ENCODE measurements around the gene PTPRM. TPM values are rescaled to one million over a fixed set of nuclear protein-coding genes. Genes with fewer than 3 reads are reported as not detected.

The PTPRM gene
- total RNA-seq, 1 experiment from 2014 or later, result 11.1 TPM

DNA sequence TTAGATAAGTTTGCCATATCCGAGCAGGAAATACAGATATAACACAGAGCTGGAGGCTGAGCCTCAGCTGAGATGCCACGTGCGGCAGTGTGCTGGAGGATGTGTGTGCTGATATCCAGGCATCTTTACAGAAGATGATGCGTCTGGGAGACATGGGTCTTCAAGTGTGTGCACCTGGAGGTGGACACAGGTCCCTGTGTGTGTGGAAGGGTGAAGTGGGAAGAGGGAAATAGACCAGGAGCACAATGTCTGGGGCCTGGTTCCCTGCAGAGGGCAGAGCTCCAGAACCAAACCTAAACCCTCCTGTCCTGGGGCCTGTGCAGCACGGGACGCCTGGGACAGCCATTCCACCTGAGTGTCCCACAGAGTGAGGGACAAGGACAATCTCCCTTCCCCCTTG lies 861.8 kb downstream of the PTPRM start:
- Mint-ChIP-seq H3K27ac (no peak overlapping the region), H3K4me1 (peaks cover 17% of the 10 kb centered on the region), H3K9me3 (peaks cover 4% of the 10 kb centered on the region), H3K27me3 (ENCODE audit: low read depth) (no peaks in the 10 kb centered on the region), H3K4me3 (no peak overlapping the region), H3K36me3 (no peaks in the 10 kb centered on the region)
- ATAC-seq (no peak), DNase-seq (ENCODE audit: low spot score) (no peak)
- CTCF ChIA-PET, result interaction anchor here (1.4 kb wide), 1 partner anchor 50 kb away, joined by 6 read pairs; no protein-coding TSS in a partner anchor
- POLR2A ChIA-PET, result no interaction called here
- TF ChIP-seq ZBTB21 (CRISPR knock-in tag; IDR thresholded peaks at IDR 0.05; ENCODE audit: borderline replicate concordance) (no peak), NR3C1 (CRISPR knock-in tag; conservative IDR thresholded peaks at IDR 0.05; ENCODE audit: low read depth) (no peak), IRF2 (CRISPR knock-in tag; IDR thresholded peaks at IDR 0.05; ENCODE audit: borderline replicate concordance, low read depth) (no peak), OVOL2 (CRISPR knock-in tag; IDR thresholded peaks at IDR 0.05; ENCODE audit: borderline replicate concordance) (no peak), SMAD3 (CRISPR knock-in tag; IDR thresholded peaks at IDR 0.05; ENCODE audit: borderline replicate concordance) (no peak)

DNA sequence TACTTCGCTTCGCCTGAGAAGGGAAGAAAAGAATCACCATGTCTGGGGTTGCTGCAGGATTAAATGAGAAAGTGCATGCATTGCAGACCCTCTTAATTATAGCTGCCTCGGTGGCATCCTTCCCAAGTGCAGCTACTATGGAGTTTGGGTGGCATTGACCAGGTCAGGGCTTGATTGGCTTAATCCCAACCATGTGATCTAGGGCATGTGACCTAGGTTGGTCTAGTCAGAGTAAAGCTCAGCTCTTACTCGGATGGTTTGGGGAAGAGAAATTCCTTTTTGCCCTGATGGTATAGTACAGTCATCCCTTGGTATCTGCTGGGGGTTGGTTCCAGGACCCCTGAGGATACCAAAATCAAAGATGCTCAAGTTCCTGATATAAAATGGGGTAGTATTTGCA lies 863.9 kb downstream of the PTPRM start:
- CTCF ChIA-PET, result no interaction called here
- H3K36me3 Mint-ChIP-seq, result no peaks in the 10 kb centered on the region
- DNase-seq (ENCODE audit: low spot score) (no peak), ATAC-seq (no peak)
- H3K4me1 Mint-ChIP-seq, result no peaks in the 10 kb centered on the region
- POLR2A ChIA-PET, result no interaction called here
- H3K4me3 Mint-ChIP-seq, result no peak overlapping the region
- H3K9me3 Mint-ChIP-seq, result peaks cover 4% of the 10 kb centered on the region
- no peak overlapping the region for H3K27ac Mint-ChIP-seq
- no peaks in the 10 kb centered on the region for H3K27me3 Mint-ChIP-seq (ENCODE audit: low read depth)
- TF ChIP-seq OVOL2 (CRISPR knock-in tag; IDR thresholded peaks at IDR 0.05; ENCODE audit: borderline replicate concordance) (no peak), FOXP1 (CRISPR knock-in tag; IDR thresholded peaks at IDR 0.05; ENCODE audit: borderline replicate concordance) (no peak), TEAD4 (CRISPR knock-in tag; IDR thresholded peaks at IDR 0.05) (no peak), ELF4 (CRISPR knock-in tag; IDR thresholded peaks at IDR 0.05; ENCODE audit: low read depth) (no peak), ZNF423 (CRISPR knock-in tag; IDR thresholded peaks at IDR 0.05) (no peak), ZNF138 (CRISPR knock-in tag; conservative IDR thresholded peaks at IDR 0.05) (no peak), NFYB (CRISPR knock-in tag; conservative IDR thresholded peaks at IDR 0.05; ENCODE audit: low read depth) (no peak), ZNF121 (CRISPR knock-in tag; IDR thresholded peaks at IDR 0.05) (no peak), RELA (CRISPR knock-in tag; IDR thresholded peaks at IDR 0.05; ENCODE audit: borderline replicate concordance) (no peak), PRRX2 (CRISPR knock-in tag; IDR thresholded peaks at IDR 0.05) (no peak), IRF2 (CRISPR knock-in tag; IDR thresholded peaks at IDR 0.05; ENCODE audit: borderline replicate concordance, low read depth) (no peak)
- TF ChIP-seq, protein P1, sequence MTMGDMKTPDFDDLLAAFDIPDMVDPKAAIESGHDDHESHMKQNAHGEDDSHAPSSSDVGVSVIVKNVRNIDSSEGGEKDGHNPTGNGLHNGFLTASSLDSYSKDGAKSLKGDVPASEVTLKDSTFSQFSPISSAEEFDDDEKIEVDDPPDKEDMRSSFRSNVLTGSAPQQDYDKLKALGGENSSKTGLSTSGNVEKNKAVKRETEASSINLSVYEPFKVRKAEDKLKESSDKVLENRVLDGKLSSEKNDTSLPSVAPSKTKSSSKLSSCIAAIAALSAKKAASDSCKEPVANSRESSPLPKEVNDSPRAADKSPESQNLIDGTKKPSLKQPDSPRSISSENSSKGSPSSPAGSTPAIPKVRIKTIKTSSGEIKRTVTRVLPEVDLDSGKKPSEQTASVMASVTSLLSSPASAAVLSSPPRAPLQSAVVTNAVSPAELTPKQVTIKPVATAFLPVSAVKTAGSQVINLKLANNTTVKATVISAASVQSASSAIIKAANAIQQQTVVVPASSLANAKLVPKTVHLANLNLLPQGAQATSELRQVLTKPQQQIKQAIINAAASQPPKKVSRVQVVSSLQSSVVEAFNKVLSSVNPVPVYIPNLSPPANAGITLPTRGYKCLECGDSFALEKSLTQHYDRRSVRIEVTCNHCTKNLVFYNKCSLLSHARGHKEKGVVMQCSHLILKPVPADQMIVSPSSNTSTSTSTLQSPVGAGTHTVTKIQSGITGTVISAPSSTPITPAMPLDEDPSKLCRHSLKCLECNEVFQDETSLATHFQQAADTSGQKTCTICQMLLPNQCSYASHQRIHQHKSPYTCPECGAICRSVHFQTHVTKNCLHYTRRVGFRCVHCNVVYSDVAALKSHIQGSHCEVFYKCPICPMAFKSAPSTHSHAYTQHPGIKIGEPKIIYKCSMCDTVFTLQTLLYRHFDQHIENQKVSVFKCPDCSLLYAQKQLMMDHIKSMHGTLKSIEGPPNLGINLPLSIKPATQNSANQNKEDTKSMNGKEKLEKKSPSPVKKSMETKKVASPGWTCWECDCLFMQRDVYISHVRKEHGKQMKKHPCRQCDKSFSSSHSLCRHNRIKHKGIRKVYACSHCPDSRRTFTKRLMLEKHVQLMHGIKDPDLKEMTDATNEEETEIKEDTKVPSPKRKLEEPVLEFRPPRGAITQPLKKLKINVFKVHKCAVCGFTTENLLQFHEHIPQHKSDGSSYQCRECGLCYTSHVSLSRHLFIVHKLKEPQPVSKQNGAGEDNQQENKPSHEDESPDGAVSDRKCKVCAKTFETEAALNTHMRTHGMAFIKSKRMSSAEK (CRISPR knock-in tag; IDR thresholded peaks at IDR 0.05; ENCODE audit: borderline replicate concordance), result no peak
- TF ChIP-seq, protein P2, sequence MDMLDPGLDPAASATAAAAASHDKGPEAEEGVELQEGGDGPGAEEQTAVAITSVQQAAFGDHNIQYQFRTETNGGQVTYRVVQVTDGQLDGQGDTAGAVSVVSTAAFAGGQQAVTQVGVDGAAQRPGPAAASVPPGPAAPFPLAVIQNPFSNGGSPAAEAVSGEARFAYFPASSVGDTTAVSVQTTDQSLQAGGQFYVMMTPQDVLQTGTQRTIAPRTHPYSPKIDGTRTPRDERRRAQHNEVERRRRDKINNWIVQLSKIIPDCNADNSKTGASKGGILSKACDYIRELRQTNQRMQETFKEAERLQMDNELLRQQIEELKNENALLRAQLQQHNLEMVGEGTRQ (CRISPR knock-in tag; IDR thresholded peaks at IDR 0.05), result no peak
- TF ChIP-seq, protein P3, sequence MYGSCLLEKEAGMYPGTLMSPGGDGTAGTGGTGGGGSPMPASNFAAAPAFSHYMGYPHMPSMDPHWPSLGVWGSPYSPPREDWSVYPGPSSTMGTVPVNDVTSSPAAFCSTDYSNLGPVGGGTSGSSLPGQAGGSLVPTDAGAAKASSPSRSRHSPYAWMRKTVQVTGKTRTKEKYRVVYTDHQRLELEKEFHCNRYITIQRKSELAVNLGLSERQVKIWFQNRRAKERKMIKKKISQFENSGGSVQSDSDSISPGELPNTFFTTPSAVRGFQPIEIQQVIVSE (CRISPR knock-in tag; IDR thresholded peaks at IDR 0.05; ENCODE audit: borderline replicate concordance), result no peak
- TF ChIP-seq, protein P4, sequence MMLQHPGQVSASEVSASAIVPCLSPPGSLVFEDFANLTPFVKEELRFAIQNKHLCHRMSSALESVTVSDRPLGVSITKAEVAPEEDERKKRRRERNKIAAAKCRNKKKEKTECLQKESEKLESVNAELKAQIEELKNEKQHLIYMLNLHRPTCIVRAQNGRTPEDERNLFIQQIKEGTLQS (CRISPR knock-in tag; conservative IDR thresholded peaks at IDR 0.05), result no peak
- TF ChIP-seq, protein P5, sequence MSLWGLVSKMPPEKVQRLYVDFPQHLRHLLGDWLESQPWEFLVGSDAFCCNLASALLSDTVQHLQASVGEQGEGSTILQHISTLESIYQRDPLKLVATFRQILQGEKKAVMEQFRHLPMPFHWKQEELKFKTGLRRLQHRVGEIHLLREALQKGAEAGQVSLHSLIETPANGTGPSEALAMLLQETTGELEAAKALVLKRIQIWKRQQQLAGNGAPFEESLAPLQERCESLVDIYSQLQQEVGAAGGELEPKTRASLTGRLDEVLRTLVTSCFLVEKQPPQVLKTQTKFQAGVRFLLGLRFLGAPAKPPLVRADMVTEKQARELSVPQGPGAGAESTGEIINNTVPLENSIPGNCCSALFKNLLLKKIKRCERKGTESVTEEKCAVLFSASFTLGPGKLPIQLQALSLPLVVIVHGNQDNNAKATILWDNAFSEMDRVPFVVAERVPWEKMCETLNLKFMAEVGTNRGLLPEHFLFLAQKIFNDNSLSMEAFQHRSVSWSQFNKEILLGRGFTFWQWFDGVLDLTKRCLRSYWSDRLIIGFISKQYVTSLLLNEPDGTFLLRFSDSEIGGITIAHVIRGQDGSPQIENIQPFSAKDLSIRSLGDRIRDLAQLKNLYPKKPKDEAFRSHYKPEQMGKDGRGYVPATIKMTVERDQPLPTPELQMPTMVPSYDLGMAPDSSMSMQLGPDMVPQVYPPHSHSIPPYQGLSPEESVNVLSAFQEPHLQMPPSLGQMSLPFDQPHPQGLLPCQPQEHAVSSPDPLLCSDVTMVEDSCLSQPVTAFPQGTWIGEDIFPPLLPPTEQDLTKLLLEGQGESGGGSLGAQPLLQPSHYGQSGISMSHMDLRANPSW (CRISPR knock-in tag; conservative IDR thresholded peaks at IDR 0.05; ENCODE audit: low read depth), result no peak
- TF ChIP-seq, protein P6, sequence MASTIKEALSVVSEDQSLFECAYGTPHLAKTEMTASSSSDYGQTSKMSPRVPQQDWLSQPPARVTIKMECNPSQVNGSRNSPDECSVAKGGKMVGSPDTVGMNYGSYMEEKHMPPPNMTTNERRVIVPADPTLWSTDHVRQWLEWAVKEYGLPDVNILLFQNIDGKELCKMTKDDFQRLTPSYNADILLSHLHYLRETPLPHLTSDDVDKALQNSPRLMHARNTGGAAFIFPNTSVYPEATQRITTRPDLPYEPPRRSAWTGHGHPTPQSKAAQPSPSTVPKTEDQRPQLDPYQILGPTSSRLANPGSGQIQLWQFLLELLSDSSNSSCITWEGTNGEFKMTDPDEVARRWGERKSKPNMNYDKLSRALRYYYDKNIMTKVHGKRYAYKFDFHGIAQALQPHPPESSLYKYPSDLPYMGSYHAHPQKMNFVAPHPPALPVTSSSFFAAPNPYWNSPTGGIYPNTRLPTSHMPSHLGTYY (CRISPR knock-in tag; IDR thresholded peaks at IDR 0.05), result no peak
- TF ChIP-seq, protein P7, sequence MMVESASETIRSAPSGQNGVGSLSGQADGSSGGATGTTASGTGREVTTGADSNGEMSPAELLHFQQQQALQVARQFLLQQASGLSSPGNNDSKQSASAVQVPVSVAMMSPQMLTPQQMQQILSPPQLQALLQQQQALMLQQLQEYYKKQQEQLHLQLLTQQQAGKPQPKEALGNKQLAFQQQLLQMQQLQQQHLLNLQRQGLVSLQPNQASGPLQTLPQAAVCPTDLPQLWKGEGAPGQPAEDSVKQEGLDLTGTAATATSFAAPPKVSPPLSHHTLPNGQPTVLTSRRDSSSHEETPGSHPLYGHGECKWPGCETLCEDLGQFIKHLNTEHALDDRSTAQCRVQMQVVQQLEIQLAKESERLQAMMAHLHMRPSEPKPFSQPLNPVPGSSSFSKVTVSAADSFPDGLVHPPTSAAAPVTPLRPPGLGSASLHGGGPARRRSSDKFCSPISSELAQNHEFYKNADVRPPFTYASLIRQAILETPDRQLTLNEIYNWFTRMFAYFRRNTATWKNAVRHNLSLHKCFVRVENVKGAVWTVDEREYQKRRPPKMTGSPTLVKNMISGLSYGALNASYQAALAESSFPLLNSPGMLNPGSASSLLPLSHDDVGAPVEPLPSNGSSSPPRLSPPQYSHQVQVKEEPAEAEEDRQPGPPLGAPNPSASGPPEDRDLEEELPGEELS (CRISPR knock-in tag; IDR thresholded peaks at IDR 0.05), result no peak
- TF ChIP-seq, protein P8, sequence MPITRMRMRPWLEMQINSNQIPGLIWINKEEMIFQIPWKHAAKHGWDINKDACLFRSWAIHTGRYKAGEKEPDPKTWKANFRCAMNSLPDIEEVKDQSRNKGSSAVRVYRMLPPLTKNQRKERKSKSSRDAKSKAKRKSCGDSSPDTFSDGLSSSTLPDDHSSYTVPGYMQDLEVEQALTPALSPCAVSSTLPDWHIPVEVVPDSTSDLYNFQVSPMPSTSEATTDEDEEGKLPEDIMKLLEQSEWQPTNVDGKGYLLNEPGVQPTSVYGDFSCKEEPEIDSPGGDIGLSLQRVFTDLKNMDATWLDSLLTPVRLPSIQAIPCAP (CRISPR knock-in tag; IDR thresholded peaks at IDR 0.05), result no peak
